ENCODE results near the gene B4GALT1. TPM values are rescaled to one million over a fixed set of nuclear protein-coding genes. Genes with fewer than 3 reads are reported as not detected.

Gene B4GALT1
- total RNA-seq, 1 donor from 2014 or later: 60.2 TPM

DNA sequence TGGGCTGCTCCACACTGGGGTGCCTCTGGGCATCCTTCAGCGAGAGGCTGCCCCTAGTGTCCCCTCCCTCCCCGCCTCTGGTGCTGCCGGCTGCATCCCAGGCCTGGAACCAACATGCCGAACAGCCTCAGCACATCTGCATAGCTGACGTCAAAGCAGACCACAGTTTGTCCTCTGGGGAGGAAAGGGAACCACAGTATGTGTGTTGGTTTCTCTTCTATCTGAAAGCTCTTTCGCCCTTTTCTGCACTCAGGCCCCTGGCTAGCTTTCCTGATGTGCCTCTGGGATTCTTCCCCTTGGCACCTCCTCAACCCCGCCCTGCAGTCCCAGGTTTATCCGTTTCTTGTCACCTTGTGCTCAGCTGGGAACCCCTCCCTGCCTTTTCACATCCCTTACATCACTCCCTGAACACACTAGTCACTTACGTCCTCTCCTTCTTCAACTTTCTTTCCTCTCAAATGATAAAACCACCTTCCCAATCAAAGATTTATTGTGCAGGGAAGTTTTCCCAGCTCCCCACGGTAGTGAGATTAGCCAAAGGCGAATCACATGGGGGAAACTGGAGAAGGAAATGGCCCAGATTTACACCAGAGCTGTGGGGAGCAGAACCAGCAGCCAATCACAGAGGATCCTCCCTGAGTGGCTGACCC lies 35.5 kb upstream of the B4GALT1 start:
- peaks cover 2% of the 10 kb centered on the region for H3K9me3 Mint-ChIP-seq (ENCODE audit: low read depth)
- no peak for DNase-seq (ENCODE audit: low spot score)
- H3K27ac Mint-ChIP-seq (ENCODE audit: unreplicated experiment): no peak overlapping the region
- TF ChIP-seq, protein P1, sequence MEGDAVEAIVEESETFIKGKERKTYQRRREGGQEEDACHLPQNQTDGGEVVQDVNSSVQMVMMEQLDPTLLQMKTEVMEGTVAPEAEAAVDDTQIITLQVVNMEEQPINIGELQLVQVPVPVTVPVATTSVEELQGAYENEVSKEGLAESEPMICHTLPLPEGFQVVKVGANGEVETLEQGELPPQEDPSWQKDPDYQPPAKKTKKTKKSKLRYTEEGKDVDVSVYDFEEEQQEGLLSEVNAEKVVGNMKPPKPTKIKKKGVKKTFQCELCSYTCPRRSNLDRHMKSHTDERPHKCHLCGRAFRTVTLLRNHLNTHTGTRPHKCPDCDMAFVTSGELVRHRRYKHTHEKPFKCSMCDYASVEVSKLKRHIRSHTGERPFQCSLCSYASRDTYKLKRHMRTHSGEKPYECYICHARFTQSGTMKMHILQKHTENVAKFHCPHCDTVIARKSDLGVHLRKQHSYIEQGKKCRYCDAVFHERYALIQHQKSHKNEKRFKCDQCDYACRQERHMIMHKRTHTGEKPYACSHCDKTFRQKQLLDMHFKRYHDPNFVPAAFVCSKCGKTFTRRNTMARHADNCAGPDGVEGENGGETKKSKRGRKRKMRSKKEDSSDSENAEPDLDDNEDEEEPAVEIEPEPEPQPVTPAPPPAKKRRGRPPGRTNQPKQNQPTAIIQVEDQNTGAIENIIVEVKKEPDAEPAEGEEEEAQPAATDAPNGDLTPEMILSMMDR (IDR thresholded peaks at IDR 0.05): no peak
- H3K36me3 Mint-ChIP-seq (ENCODE audit: low read depth): peaks cover 2% of the 10 kb centered on the region
- H3K4me1 Mint-ChIP-seq (ENCODE audit: low read depth): peaks cover 4% of the 10 kb centered on the region
- no peak overlapping the region for H3K4me3 Mint-ChIP-seq (ENCODE audit: unreplicated experiment)
- peaks cover 17% of the 10 kb centered on the region for H3K27me3 Mint-ChIP-seq (ENCODE audit: low read depth)

DNA sequence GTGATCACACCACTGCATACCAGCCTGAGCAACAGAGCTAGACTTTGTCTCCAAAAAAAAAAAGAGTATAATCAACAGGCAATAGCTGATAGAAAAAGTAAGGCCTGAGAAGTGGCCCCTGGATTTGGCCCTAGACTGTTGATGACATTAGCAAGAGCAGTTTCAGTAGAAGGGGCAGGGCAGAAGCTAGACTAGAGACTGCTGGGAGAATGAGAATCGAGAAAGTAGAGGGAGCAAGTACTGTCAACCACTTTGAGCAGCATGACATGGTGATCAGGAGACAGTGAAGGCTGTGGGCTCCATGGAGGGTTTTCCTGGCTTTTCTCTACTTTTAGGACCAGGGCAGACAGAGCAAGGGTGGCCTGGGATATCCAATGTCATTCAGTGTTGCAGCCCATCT lies 34.9 kb upstream of the B4GALT1 start:
- DNase-seq (ENCODE audit: low spot score): no peak
- peaks cover 17% of the 10 kb centered on the region for H3K27me3 Mint-ChIP-seq (ENCODE audit: low read depth)
- H3K4me3 Mint-ChIP-seq (ENCODE audit: unreplicated experiment): no peak overlapping the region
- H3K27ac Mint-ChIP-seq (ENCODE audit: unreplicated experiment): no peak overlapping the region
- H3K9me3 Mint-ChIP-seq (ENCODE audit: low read depth): peaks cover 2% of the 10 kb centered on the region
- H3K36me3 Mint-ChIP-seq (ENCODE audit: low read depth): peaks cover 2% of the 10 kb centered on the region
- TF ChIP-seq, protein P1 (IDR thresholded peaks at IDR 0.05): no peak
- H3K4me1 Mint-ChIP-seq (ENCODE audit: low read depth): peaks cover 4% of the 10 kb centered on the region

DNA sequence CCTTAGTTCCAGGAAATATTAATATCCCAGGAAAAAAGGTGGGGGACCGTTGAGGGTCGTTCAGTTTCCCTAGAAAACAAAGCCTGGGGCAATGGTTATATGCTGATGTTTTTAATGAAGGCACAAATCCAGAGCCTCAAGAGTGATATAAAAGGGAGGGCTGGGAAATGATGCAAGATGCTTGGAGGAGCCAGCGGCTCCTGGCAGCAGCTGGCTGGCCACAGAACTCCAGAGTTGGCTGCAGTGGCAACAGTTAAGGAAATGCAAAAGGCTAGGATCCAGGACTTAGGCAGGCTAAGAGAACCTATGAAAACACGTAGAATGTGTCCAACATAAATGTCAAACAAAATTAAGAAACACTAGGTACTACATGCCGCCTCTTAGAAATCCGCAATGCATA lies 31.0 kb upstream of the B4GALT1 start:
- peaks cover 2% of the 10 kb centered on the region for H3K36me3 Mint-ChIP-seq (ENCODE audit: low read depth)
- peaks cover 8% of the 10 kb centered on the region for H3K4me1 Mint-ChIP-seq (ENCODE audit: low read depth)
- no peak for DNase-seq (ENCODE audit: low spot score)

DNA sequence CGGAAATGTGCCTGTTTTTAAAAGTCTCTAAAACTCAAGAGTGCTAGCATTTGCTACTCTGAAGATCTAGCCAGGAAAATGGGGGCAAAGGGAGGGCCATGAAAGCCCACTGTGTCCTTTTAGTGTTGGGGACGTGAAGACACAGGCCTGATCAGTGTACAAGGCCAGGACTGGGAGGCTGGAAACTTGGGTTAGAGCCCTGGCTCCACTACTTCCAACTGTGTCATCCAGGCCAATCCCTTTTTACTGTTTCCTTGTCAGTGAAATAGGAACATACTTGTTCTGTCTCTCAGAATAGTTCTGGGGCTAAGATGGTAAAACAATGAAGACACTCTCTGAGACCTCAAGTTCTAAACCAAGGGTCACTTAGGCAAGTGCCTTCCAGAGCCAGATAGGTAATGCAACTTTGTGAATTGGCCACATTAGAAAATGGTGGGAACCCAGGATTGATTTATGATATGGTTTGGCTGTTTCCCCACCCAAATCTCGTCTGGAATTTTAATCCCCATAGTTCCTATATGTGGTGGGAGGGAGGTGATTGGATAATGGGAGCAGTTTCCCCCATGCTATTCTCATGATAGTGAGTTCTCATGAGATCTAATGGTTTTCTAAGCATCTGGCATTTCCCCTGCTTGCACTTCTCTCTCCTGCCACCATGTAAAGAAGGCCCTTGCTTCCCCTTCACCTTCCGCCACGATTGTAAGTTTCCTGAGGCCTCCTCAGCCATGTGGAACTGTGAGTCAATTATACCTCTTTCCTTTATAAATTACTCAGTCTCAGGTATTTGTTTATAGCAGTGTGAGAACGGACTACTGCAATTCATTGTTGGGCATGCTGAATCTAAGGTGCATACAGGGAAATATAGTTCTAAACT lies 30.4 kb upstream of the B4GALT1 start:
- H3K4me3 Mint-ChIP-seq (ENCODE audit: unreplicated experiment): no peak overlapping the region
- H3K27ac Mint-ChIP-seq (ENCODE audit: unreplicated experiment): no peak overlapping the region
- peaks cover 8% of the 10 kb centered on the region for H3K4me1 Mint-ChIP-seq (ENCODE audit: low read depth)
- no peaks in the 10 kb centered on the region for H3K36me3 Mint-ChIP-seq (ENCODE audit: low read depth)
- DNase-seq (ENCODE audit: low spot score): no peak
- H3K27me3 Mint-ChIP-seq (ENCODE audit: low read depth): peaks cover 3% of the 10 kb centered on the region
- H3K9me3 Mint-ChIP-seq (ENCODE audit: low read depth): no peaks in the 10 kb centered on the region
- TF ChIP-seq, protein P1 (IDR thresholded peaks at IDR 0.05): no peak

More for the DNA sequence above, 31.0 kb upstream of the B4GALT1 start:
- TF ChIP-seq, protein P1 (IDR thresholded peaks at IDR 0.05): no peak
- Mint-ChIP-seq H3K27ac (ENCODE audit: unreplicated experiment) (no peak overlapping the region), H3K9me3 (ENCODE audit: low read depth) (no peaks in the 10 kb centered on the region), H3K4me3 (ENCODE audit: unreplicated experiment) (no peak overlapping the region), H3K27me3 (ENCODE audit: low read depth) (peaks cover 7% of the 10 kb centered on the region)

DNA sequence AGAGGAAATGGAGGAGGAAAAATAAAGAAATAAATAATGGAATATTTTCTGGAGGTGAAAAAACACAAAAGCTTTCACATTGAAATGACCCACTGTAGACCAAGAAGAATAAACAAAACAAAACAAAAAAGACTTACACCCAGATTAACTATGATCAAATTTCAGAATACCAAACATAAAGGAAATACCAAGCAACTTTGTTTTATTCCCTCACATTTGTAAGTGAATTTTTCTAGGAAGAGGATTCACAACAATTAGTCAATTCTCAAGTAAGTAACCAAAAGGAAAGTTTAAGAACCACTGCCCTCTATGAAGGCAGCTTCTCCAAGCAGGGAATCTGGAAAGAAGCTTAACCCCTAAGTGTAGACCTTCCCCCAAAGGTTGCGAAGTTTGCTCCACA lies 29.6 kb upstream of the B4GALT1 start:
- Mint-ChIP-seq H3K27ac (ENCODE audit: unreplicated experiment) (no peak overlapping the region), H3K9me3 (ENCODE audit: low read depth) (no peaks in the 10 kb centered on the region), H3K36me3 (ENCODE audit: low read depth) (no peaks in the 10 kb centered on the region), H3K27me3 (ENCODE audit: low read depth) (peaks cover 3% of the 10 kb centered on the region), H3K4me1 (ENCODE audit: low read depth) (peaks cover 8% of the 10 kb centered on the region), H3K4me3 (ENCODE audit: unreplicated experiment) (no peak overlapping the region)
- no peak for DNase-seq (ENCODE audit: low spot score)
- TF ChIP-seq, protein P1 (IDR thresholded peaks at IDR 0.05): no peak

All from chondrocyte (in vitro differentiated cells).